HepG2 (cell line): ENCODE measurements around the gene RNASE11. TPM values are rescaled to one million over a fixed set of nuclear protein-coding genes. Genes with fewer than 3 reads are reported as not detected.

Experiments
- AGO2 ChIP-seq: fragments of 200-400 bp; formaldehyde crosslinking; optimal IDR thresholded peaks from 2 replicates; pipeline ENCODE3; 2017; ENCODE audit warnings: mild to moderate bottlenecking, low read depth, low read length, moderate library complexity
- BRD4 ChIP-seq: sonication (generic); formaldehyde crosslinking; IDR thresholded peaks from 2 replicates; pipeline ENCODE4 v1.4.0; 2020; ENCODE audit warnings: missing genetic modification reagents
- HOXA7 ChIP-seq: sonication (generic); formaldehyde crosslinking; IDR thresholded peaks from 2 replicates; pipeline ENCODE4 v1.8.1; 2022; ENCODE audit warnings: mild to moderate bottlenecking, missing genetic modification reagents, moderate library complexity
- JUNB ChIP-seq: sonication (generic); formaldehyde crosslinking; IDR thresholded peaks from 2 replicates; pipeline ENCODE4 v1.8.0; 2022; ENCODE audit warnings: missing genetic modification reagents, mild to moderate bottlenecking, borderline replicate concordance
- KDM6A ChIP-seq: IDR thresholded peaks from 2 replicates; pipeline ENCODE4 v1.6.1; 2016; ENCODE audit warnings: low read depth
- MED1 ChIP-seq: sonication (generic); formaldehyde crosslinking; IDR thresholded peaks from 2 replicates; pipeline ENCODE4 v1.4.0; 2020; ENCODE audit warnings: missing genetic modification reagents
- MIER2 ChIP-seq: IDR thresholded peaks from 2 replicates; pipeline ENCODE4 v1.6.1; 2016; ENCODE audit warnings: missing biosample characterization, missing genetic modification reagents
- PRDM10 ChIP-seq: sonication (generic); formaldehyde crosslinking; IDR thresholded peaks from 2 replicates; pipeline ENCODE4 v1.4.0; 2020; ENCODE audit warnings: low read depth, missing genetic modification reagents
- RFX5 ChIP-seq: IDR thresholded peaks from 2 replicates; pipeline ENCODE4 v1.6.1; 2011; ENCODE audit warnings: low read depth, low read length, improper control_type of control experiment
- SIX4 ChIP-seq: sonication (generic); formaldehyde crosslinking; IDR thresholded peaks from 2 replicates; pipeline ENCODE4 v1.4.0; 2020; ENCODE audit warnings: missing genetic modification reagents
- SMAD1 ChIP-seq: sonication (generic); formaldehyde crosslinking; IDR thresholded peaks from 2 replicates; pipeline ENCODE4 v1.4.0; 2020; ENCODE audit warnings: missing genetic modification reagents, low read depth, mild to moderate bottlenecking, borderline replicate concordance
- ZIK1 ChIP-seq: sonication (generic); formaldehyde crosslinking; IDR thresholded peaks from 2 replicates; pipeline ENCODE4 v1.5.0; 2020; ENCODE audit warnings: mild to moderate bottlenecking, low read depth, missing genetic modification reagents, borderline replicate concordance
- ZNF230 ChIP-seq: sonication (generic); formaldehyde crosslinking; IDR thresholded peaks from 2 replicates; pipeline ENCODE4 v1.4.0; 2020; ENCODE audit warnings: mild to moderate bottlenecking, missing genetic modification reagents
- ZNF264 ChIP-seq: sonication (generic); formaldehyde crosslinking; IDR thresholded peaks from 2 replicates; pipeline ENCODE4 v1.4.0; 2020; ENCODE audit warnings: missing genetic modification reagents
- ZNF282 ChIP-seq: fragments of 450-650 bp; IDR thresholded peaks from 2 replicates; pipeline ENCODE4 v1.6.1; 2018; ENCODE audit not compliant: partially characterized antibody
- ZNF574 ChIP-seq: sonication (generic); formaldehyde crosslinking; IDR thresholded peaks from 2 replicates; pipeline ENCODE4 v1.4.0; 2020; ENCODE audit warnings: missing genetic modification reagents
- ZNF597 ChIP-seq: sonication (generic); formaldehyde crosslinking; IDR thresholded peaks from 2 replicates; pipeline ENCODE4 v1.5.0; 2020; ENCODE audit warnings: missing genetic modification reagents
- ZNF704 ChIP-seq: sonication (generic); formaldehyde crosslinking; IDR thresholded peaks from 2 replicates; pipeline ENCODE4 v1.8.1; 2023; ENCODE audit warnings: mild to moderate bottlenecking, inconsistent platforms, moderate library complexity, missing genetic modification reagents, borderline replicate concordance
- ZNF850 ChIP-seq: sonication (generic); formaldehyde crosslinking; conservative IDR thresholded peaks from 2 replicates; pipeline ENCODE4 v1.9.0; 2021; ENCODE audit warnings: mild to moderate bottlenecking, missing genetic modification reagents
- polyA plus RNA-seq, 8 experiments: library from polyadenylated mRNA; depleted of rRNA in 3 of 8; stranded (reverse) in 7 of 8; unstranded in 1 of 8; fragments of >200 nt; fragmentation: Illumina TruSeq in 4 of 8; extraction: Trizol in 4 of 8; gene quantifications; 2 replicates each; pipeline versions ENCODE4 v1.2.1 to v1.2.3, GENCODE V29; 2011 to 2016; ENCODE audit warnings: low read depth in 4 of 8, missing spikeins in 1 of 8, mixed read lengths in 1 of 8; ENCODE audit not compliant: insufficient read depth in 1 of 8
- total RNA-seq, 5 experiments: library from RNA; depleted of rRNA; stranded (reverse); fragments of >200 nt; fragmentation: Illumina TruSeq; extraction: Trizol; gene quantifications; 2 replicates each; pipeline ENCODE4 v1.2.3, GENCODE V29; 2016; ENCODE audit warnings: low read depth in 1 of 5
- TF ChIP-seq, protein P1 (sequence below): conservative IDR thresholded peaks from 2 replicates; pipeline ENCODE4 v1.6.1; 2018; ENCODE audit warnings: missing genetic modification reagents

Gene RNASE11
- total and polyA plus RNA-seq, 2 of the 13 experiments (the other 11 are each of a cell fraction or from before 2014, with no cell fraction given) = not detected

- TF ChIP-seq AGO2 = no peak
- TF ChIP-seq ZNF230 (CRISPR knock-in tag) = no peak
- TF ChIP-seq, protein P1, sequence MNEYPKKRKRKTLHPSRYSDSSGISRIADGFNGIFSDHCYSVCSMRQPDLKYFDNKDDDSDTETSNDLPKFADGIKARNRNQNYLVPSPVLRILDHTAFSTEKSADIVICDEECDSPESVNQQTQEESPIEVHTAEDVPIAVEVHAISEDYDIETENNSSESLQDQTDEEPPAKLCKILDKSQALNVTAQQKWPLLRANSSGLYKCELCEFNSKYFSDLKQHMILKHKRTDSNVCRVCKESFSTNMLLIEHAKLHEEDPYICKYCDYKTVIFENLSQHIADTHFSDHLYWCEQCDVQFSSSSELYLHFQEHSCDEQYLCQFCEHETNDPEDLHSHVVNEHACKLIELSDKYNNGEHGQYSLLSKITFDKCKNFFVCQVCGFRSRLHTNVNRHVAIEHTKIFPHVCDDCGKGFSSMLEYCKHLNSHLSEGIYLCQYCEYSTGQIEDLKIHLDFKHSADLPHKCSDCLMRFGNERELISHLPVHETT (CRISPR knock-in tag) = no peak
- TF ChIP-seq KDM6A (CRISPR knock-in tag) = peak; percentile 56; the same call in 1 of the 2 replicates
- no peak; the same call in 1 of the 2 replicates for TF ChIP-seq BRD4 (CRISPR knock-in tag)
- TF ChIP-seq RFX5 = no peak
- TF ChIP-seq ZNF574 = peak; percentile 76
- no peak for TF ChIP-seq HOXA7 (CRISPR knock-in tag)
- no peak for TF ChIP-seq SMAD1 (CRISPR knock-in tag)
- TF ChIP-seq PRDM10 (CRISPR knock-in tag) = 0 out of 2 replicates have a peak, but pooled peaks have one; percentile 39
- peak; percentile 67 for TF ChIP-seq MED1 (CRISPR knock-in tag)
- no peak for TF ChIP-seq ZNF850 (CRISPR knock-in tag)
- TF ChIP-seq JUNB = no peak
- TF ChIP-seq ZIK1 = no peak
- TF ChIP-seq ZNF704 (CRISPR knock-in tag) = 0 out of 2 replicates have a peak, but pooled peaks have one; percentile 24
- no peak for TF ChIP-seq ZNF597
- peak; percentile 80 for TF ChIP-seq MIER2 (CRISPR knock-in tag)
- no peak for TF ChIP-seq SIX4 (CRISPR knock-in tag)
- TF ChIP-seq ZNF282 = no peak
- TF ChIP-seq ZNF264 (CRISPR knock-in tag) = peak; percentile 96
Observed at GRCh38 chr14:20606190-20606901, 18.5 kb upstream of the RNASE11 start (continued).
